IgD-negative memory B cell (primary cell): Measurements from ENCODE around the gene BNIP1. TPM values are rescaled to one million over a fixed set of nuclear protein-coding genes. Genes with fewer than 3 reads are reported as not detected.

ENCODE experiments used
- H3K27ac Mint-ChIP-seq, 3 donors: one replicate each; pipeline ENCODE4 v1.8.0; 2020 to 2022; ENCODE audit warnings: mild to moderate bottlenecking in 3 of 3, mixed read lengths in 3 of 3, moderate library complexity in 1 of 3
- H3K27me3 Mint-ChIP-seq: one replicate; pipeline ENCODE4 v1.8.0; 2021; ENCODE audit warnings: mixed read lengths
- H3K36me3 Mint-ChIP-seq: one replicate; pipeline ENCODE4 v1.8.0; 2020; ENCODE audit warnings: mild to moderate bottlenecking, mixed read lengths
- H3K4me1 Mint-ChIP-seq, 3 donors: one replicate each; pipeline ENCODE4 v1.8.0; 2020 to 2022; ENCODE audit warnings: mixed read lengths in 3 of 3, mild to moderate bottlenecking in 1 of 3
- H3K4me3 Mint-ChIP-seq, 4 donors: one replicate each; pipeline ENCODE4 v1.8.0; 2020 to 2022; ENCODE audit warnings: mild to moderate bottlenecking in 4 of 4, mixed read lengths in 4 of 4, moderate library complexity in 3 of 4
- H3K9me3 Mint-ChIP-seq, 3 donors: one replicate each; pipeline ENCODE4 v1.8.0; 2020 to 2021; ENCODE audit warnings: mixed read lengths in 3 of 3, mild to moderate bottlenecking in 1 of 3
- polyA plus RNA-seq: library from polyadenylated mRNA; unstranded; fragments of 300-500 nt; fragmentation: Illumina TruSeq; gene quantifications from one replicate; pipeline ENCODE4 v1.2.3, GENCODE V29; 2021

Gene BNIP1
- polyA plus RNA-seq, 1 donor from 2014 or later = 10.2 TPM

GRCh38 chr5:173191015-173191414 lies 46.7 kb downstream of the BNIP1 start:
- H3K9me3 Mint-ChIP-seq = peaks cover 0 to 1% (median 0%) of the 10 kb centered on the region in 3 donors
- H3K36me3 Mint-ChIP-seq = no peaks in the 10 kb centered on the region
- H3K4me3 Mint-ChIP-seq = no peak overlapping the region
- peaks cover 5% of the 10 kb centered on the region for H3K27me3 Mint-ChIP-seq
- no peaks in the 10 kb centered on the region for H3K4me1 Mint-ChIP-seq
- H3K27ac Mint-ChIP-seq = peak overlapping the region in 1 of 3 donors; percentile 23

- Mint-ChIP-seq H3K4me1 (no peaks in the 10 kb centered on the region), H3K27ac (no peak overlapping the region), H3K36me3 (no peaks in the 10 kb centered on the region)
Measured at GRCh38 chr5:173191561-173191960, 47.2 kb downstream of the BNIP1 start.

GRCh38 chr5:173192561-173192960 lies 48.2 kb downstream of the BNIP1 start:
- H3K4me1 Mint-ChIP-seq = no peaks in the 10 kb centered on the region
- no peak overlapping the region for H3K27ac Mint-ChIP-seq
- peaks cover 6% of the 10 kb centered on the region for H3K27me3 Mint-ChIP-seq
- H3K4me3 Mint-ChIP-seq = no peak overlapping the region
- peaks cover 0 to 1% (median 0%) of the 10 kb centered on the region in 3 donors for H3K9me3 Mint-ChIP-seq
- no peaks in the 10 kb centered on the region for H3K36me3 Mint-ChIP-seq

More at GRCh38 chr5:173191561-173191960, 47.2 kb downstream of the BNIP1 start:
- H3K27me3 Mint-ChIP-seq = peaks cover 6% of the 10 kb centered on the region
- H3K9me3 Mint-ChIP-seq = peaks cover 0 to 1% (median 0%) of the 10 kb centered on the region in 3 donors
- no peak overlapping the region for H3K4me3 Mint-ChIP-seq

- Mint-ChIP-seq H3K4me3 (peak overlapping the region in 1 of 4 donors; percentile 39), H3K9me3 (peaks cover 5 to 11% (median 6%) of the 10 kb centered on the region in 3 donors), H3K4me1 (no peaks in the 10 kb centered on the region), H3K27me3 (peaks cover 9% of the 10 kb centered on the region), H3K27ac (no peak overlapping the region), H3K36me3 (no peaks in the 10 kb centered on the region)
Measured at GRCh38 chr5:173196133-173196952, 52.0 kb downstream of the BNIP1 start.

- H3K9me3 Mint-ChIP-seq = peaks cover 5 to 11% (median 6%) of the 10 kb centered on the region in 3 donors
- H3K4me3 Mint-ChIP-seq = no peak overlapping the region
- H3K4me1 Mint-ChIP-seq = no peaks in the 10 kb centered on the region
- H3K36me3 Mint-ChIP-seq = no peaks in the 10 kb centered on the region
- H3K27ac Mint-ChIP-seq = no peak overlapping the region
- peaks cover 10% of the 10 kb centered on the region for H3K27me3 Mint-ChIP-seq
Measured at GRCh38 chr5:173197375-173197891, 53.1 kb downstream of the BNIP1 start.

GRCh38 chr5:173198049-173198448 lies 53.7 kb downstream of the BNIP1 start:
- Mint-ChIP-seq H3K9me3 (peaks cover 5 to 11% (median 6%) of the 10 kb centered on the region in 3 donors), H3K4me1 (no peaks in the 10 kb centered on the region), H3K27me3 (peaks cover 15% of the 10 kb centered on the region), H3K27ac (no peak overlapping the region), H3K36me3 (no peaks in the 10 kb centered on the region), H3K4me3 (no peak overlapping the region)

GRCh38 chr5:173200356-173200755 lies 56.0 kb downstream of the BNIP1 start:
- no peaks in the 10 kb centered on the region for H3K36me3 Mint-ChIP-seq
- H3K27ac Mint-ChIP-seq = no peak overlapping the region
- H3K4me1 Mint-ChIP-seq = no peaks in the 10 kb centered on the region
- peaks cover 15% of the 10 kb centered on the region for H3K27me3 Mint-ChIP-seq
- no peak overlapping the region for H3K4me3 Mint-ChIP-seq
- H3K9me3 Mint-ChIP-seq = peaks cover 5 to 13% (median 6%) of the 10 kb centered on the region in 3 donors

- Mint-ChIP-seq H3K36me3 (no peaks in the 10 kb centered on the region), H3K27me3 (peaks cover 20% of the 10 kb centered on the region), H3K4me1 (no peaks in the 10 kb centered on the region), H3K9me3 (peaks cover 5 to 13% (median 6%) of the 10 kb centered on the region in 3 donors), H3K27ac (no peak overlapping the region), H3K4me3 (peak overlapping the region in 1 of 4 donors; percentile 49)
Measured at GRCh38 chr5:173201636-173202265, 57.4 kb downstream of the BNIP1 start.

- H3K4me1 Mint-ChIP-seq = no peaks in the 10 kb centered on the region
- no peak overlapping the region for H3K4me3 Mint-ChIP-seq
- H3K27ac Mint-ChIP-seq = no peak overlapping the region
- peaks cover 5 to 13% (median 6%) of the 10 kb centered on the region in 3 donors for H3K9me3 Mint-ChIP-seq
- peaks cover 22% of the 10 kb centered on the region for H3K27me3 Mint-ChIP-seq
- no peaks in the 10 kb centered on the region for H3K36me3 Mint-ChIP-seq
Measured at GRCh38 chr5:173202266-173202875, 58.0 kb downstream of the BNIP1 start.

GRCh38 chr5:173204185-173204979 lies 60.1 kb downstream of the BNIP1 start:
- no peak overlapping the region for H3K27ac Mint-ChIP-seq
- H3K9me3 Mint-ChIP-seq = peaks cover 4 to 11% (median 4%) of the 10 kb centered on the region in 3 donors
- no peaks in the 10 kb centered on the region for H3K4me1 Mint-ChIP-seq
- H3K36me3 Mint-ChIP-seq = peaks cover 1% of the 10 kb centered on the region
- no peak overlapping the region for H3K4me3 Mint-ChIP-seq
- peaks cover 23% of the 10 kb centered on the region for H3K27me3 Mint-ChIP-seq

- Mint-ChIP-seq H3K4me1 (no peaks in the 10 kb centered on the region), H3K36me3 (peaks cover 2% of the 10 kb centered on the region), H3K9me3 (peaks cover 0 to 4% (median 0%) of the 10 kb centered on the region in 3 donors), H3K27me3 (peaks cover 19% of the 10 kb centered on the region), H3K27ac (no peak overlapping the region), H3K4me3 (no peak overlapping the region)
Measured at GRCh38 chr5:173205916-173206315, 61.6 kb downstream of the BNIP1 start.

GRCh38 chr5:173208296-173208695 lies 64.0 kb downstream of the BNIP1 start:
- Mint-ChIP-seq H3K4me1 (no peaks in the 10 kb centered on the region), H3K27ac (no peak overlapping the region), H3K9me3 (peaks cover 3 to 10% (median 4%) of the 10 kb centered on the region in 3 donors), H3K27me3 (peaks cover 15% of the 10 kb centered on the region), H3K36me3 (peaks cover 2% of the 10 kb centered on the region), H3K4me3 (no peak overlapping the region)

- Mint-ChIP-seq H3K9me3 (peaks cover 5 to 9% (median 8%) of the 10 kb centered on the region in 3 donors), H3K4me3 (no peak overlapping the region), H3K4me1 (no peaks in the 10 kb centered on the region), H3K27ac (no peak overlapping the region), H3K36me3 (peaks cover 2% of the 10 kb centered on the region), H3K27me3 (peaks cover 16% of the 10 kb centered on the region)
Measured at GRCh38 chr5:173210877-173211276, 66.5 kb downstream of the BNIP1 start.

- no peaks in the 10 kb centered on the region for H3K4me1 Mint-ChIP-seq
- H3K27me3 Mint-ChIP-seq = peaks cover 16% of the 10 kb centered on the region
- no peak overlapping the region for H3K4me3 Mint-ChIP-seq
- H3K9me3 Mint-ChIP-seq = peaks cover 5 to 9% (median 8%) of the 10 kb centered on the region in 3 donors
- peaks cover 2% of the 10 kb centered on the region for H3K36me3 Mint-ChIP-seq
- no peak overlapping the region for H3K27ac Mint-ChIP-seq
Measured at GRCh38 chr5:173211284-173211683, 67.0 kb downstream of the BNIP1 start.
